Activated gamma-delta T cell treated with anti-CD3 and anti-CD28 coated beads, Interleukin-2, amount 50 U/mL, for 16 hours (primary cell): ENCODE results near the gene CENPU.

Experiments used
- DNase-seq: peaks from one replicate; pipeline ENCODE4 v3.0.0-alpha.2; 2020; ENCODE audit warnings: low read depth

CENPU gene

GRCh38 chr4:184712322-184712721 lies 21.6 kb downstream of the CENPU start:
- no peak for DNase-seq

DNA sequence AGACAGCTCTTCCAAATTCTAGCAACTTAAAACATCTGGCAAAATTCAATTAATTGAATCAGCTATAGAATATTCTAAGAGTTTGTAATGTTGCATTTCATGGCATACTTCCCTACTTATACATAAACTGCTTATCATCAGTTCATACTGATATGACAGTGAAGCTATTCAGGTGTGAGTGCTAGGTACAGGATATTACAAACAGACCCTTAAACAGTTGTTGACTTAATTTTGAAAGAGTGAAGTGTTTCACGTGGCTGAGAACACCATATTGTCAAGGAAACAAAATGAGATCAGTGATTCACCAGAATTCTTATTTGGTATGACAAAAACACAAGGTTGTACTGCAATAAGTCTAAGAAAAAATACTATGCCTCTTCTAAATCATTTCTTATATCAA lies 27.4 kb downstream of the CENPU start:
- DNase-seq, result no peak

- no peak for DNase-seq
Observed at GRCh38 chr4:184705692-184706091, 28.2 kb downstream of the CENPU start.

- DNase-seq, result no peak
Observed at GRCh38 chr4:184702114-184702513, 31.8 kb downstream of the CENPU start.

GRCh38 chr4:184699941-184700340 lies 34.0 kb downstream of the CENPU start:
- no peak for DNase-seq

DNA sequence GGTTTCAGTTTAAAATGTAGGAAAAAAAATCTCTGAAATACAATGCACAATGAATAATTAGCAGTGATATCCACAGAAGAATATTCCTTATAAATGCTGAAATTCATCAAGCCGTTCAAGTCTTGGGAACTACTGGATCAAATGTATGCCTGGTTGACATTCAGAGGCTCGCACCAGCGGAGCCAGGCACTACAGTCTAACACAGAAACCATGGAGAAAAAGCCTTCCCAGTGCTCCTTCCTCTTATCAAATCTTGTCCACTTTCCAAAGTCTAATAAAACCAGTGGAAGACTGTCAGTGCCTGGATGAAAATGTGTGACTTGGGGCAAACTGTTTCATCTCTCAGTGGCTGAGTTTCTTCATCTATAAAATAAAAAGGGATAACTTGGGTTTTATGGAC lies 35.9 kb downstream of the CENPU start:
- no peak for DNase-seq

- no peak for DNase-seq
Observed at GRCh38 chr4:184695178-184695896, 38.6 kb downstream of the CENPU start.

GRCh38 chr4:184694412-184694956 lies 39.4 kb downstream of the CENPU start:
- DNase-seq, result no peak

- DNase-seq, result no peak
Observed at GRCh38 chr4:184693056-184693455, 40.8 kb downstream of the CENPU start.

DNA sequence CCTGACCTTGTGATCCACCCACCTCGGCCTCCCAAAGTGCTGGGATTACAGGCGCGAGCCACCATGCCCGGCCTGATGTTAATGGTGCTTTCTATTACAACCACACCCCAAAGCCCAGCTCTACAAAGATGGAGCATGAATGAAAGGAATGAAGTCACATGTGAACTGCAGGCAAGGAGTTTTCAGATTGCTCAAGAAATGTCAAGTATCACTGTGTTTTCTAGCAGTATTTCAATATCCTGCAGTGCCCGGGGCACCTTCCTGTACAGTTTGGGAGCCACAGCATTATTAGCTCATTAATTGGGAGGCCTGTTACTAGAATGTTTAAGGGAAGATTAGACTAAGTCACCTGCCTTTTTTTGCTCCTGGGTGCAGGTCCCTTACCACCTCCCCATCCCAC lies 44.2 kb downstream of the CENPU start:
- no peak for DNase-seq

GRCh38 chr4:184688447-184688846 lies 45.4 kb downstream of the CENPU start:
- DNase-seq, result no peak

- no peak for DNase-seq
Observed at GRCh38 chr4:184688005-184688404, 45.9 kb downstream of the CENPU start.

DNA sequence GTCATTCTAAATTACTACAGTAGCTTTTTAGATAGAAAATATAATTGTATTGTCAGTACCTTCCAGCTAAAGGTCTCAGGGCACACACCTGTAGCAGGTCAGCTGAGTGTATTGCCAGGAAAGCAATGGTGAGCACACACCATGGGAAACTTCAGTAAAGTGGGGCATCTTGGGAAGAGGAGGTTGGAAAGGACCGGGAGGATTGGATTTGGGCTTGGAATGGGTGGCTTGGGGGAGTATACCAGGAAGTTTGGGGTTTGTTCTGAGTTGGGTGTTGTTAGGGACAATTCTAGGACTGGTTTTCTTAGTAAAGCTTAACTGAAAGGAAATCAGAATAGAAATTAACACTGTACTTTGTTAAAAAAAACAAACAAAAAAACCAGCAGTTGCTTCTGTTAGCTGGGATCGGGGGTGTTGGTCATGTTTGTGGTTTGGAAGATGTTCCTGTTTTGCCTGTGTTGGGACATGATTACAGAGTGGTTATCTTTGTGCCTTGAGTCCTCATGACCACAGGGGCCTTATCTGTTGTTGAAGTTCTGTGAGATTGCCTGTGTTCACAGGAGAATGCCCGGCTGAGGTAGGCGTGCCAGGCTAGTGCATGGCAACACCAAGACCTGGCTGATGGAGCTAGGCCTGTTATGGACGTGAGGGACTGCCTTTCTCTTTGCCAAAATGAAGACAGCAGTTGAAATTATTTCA lies 49.3 kb downstream of the CENPU start:
- no peak for DNase-seq

- no peak for DNase-seq
Observed at GRCh38 chr4:184681916-184682315, 52.0 kb downstream of the CENPU start.

GRCh38 chr4:184680698-184681097 lies 53.2 kb downstream of the CENPU start:
- DNase-seq, result no peak

DNA sequence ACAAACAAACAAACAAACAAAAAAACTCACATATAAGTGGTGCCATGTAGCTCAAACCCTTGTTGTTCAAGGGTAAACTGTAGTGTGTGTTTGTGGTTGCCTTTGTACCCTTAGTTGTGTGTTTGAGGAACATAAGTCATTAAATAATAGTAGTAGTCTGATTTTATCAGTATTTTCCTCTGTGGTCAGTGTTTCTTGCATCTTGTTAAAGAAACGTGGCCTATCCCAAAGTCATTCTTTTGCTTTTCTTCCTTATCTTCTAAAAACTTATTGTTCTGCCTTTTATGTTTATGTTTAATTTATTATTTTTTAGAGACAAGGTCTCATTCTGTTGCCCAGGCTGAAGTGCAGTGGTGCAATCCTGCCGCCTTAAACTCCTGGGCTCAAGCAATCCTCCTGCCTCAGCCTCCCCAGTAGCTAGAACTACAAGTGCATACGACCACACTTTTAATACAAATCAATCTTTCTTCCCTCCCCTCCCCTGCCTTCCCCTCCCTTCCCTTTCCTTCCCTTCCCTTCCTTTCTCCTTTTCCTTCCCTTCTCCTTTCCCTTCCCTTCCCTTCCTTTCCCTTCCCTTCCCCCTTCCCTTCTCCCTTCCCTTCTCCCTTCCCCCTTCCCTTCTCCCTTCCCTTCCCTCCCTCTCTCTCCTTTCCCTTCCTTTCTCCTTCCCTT lies 57.9 kb downstream of the CENPU start:
- no peak for DNase-seq

GRCh38 chr4:184675018-184675417 lies 58.9 kb downstream of the CENPU start:
- no peak for DNase-seq

- DNase-seq, result no peak
Observed at GRCh38 chr4:184674011-184674410, 59.9 kb downstream of the CENPU start.

- DNase-seq, result no peak
Observed at GRCh38 chr4:184672741-184673140, 61.2 kb downstream of the CENPU start.

- DNase-seq, result no peak
Observed at GRCh38 chr4:184671101-184671500, 62.8 kb downstream of the CENPU start.

DNA sequence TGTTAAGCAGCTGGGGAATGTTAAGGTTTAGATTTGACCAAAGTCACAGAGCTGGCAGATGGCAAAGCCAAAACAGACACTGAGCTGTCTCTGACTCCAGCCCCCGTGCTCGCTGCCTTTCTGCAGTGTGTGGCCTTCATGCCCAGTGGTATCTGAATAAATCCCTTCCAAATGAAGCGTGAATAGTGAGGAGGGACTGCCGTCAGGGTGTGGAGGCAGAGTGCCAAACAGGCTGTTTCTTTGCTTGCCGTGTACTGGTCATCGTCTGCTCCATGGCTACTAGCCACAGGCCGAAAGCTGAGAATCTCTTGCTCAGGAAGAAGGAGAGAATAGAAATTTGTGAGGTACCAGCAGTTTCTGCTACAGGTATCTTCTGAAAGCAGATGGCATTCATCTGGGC lies 64.6 kb downstream of the CENPU start:
- DNase-seq, result no peak

DNA sequence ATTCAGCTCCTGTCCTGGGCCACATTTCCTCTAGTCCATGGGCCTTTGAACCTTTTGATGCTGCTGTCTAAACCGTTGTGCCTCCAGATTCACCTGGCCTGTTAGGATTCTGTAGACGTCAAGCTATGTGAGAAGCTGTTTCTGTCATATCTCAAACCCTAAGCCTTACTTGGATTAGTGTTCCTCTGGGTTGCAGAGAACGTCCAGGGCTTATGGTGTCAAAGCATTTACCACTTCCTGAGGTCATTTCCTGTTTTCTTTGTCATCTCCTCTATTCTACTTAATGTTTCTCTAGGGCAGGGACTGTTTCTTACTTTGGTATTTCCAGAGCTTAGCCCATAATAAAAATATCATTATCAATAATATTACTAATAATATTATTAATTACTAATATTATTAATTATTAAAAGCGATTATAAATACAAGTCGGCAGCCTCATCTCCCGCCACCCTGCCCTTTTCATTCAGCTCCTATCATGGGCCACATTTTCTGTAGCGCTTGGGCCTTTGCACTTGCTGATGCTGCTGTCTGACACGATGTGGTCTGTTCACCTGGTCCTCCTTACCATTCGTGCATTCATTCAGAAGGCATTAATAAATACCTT lies 65.3 kb downstream of the CENPU start:
- no peak for DNase-seq

- DNase-seq, result no peak
Observed at GRCh38 chr4:184668096-184668495, 65.8 kb downstream of the CENPU start.
